WTC11 (cell line): Measurements from ENCODE around the gene TNRC6A. TPM values are rescaled to one million over a fixed set of nuclear protein-coding genes. Genes with fewer than 3 reads are reported as not detected.

Source experiments
- ATAC-seq: fragments of 200-7000 bp; cut with Tn5 transposase; 2 replicates; pipeline ENCODE4 v1.10.0; 2021; ENCODE audit warnings: mild to moderate bottlenecking, moderate library complexity
- CTCF ChIA-PET: fragments of 300-600 bp; sonication (Branson Sonifier 250); formaldehyde crosslinking; loops from one replicate; lab custom pipeline; 2021; ENCODE audit warnings: antibody characterized with exemption; lab: Charles Lee
- POLR2A ChIA-PET: fragments of 350-600 bp; sonication (Branson Sonifier 250); formaldehyde crosslinking; loops from one replicate; lab custom pipeline; 2021; ENCODE audit warnings: antibody characterized with exemption; lab: Charles Lee
- DNase-seq: peaks from one replicate; pipeline ENCODE4 v3.0.0; 2021; ENCODE audit warnings: low spot score
- H3K27ac Mint-ChIP-seq: 2 replicates; pipeline ENCODE4 v1.8.0; 2021; ENCODE audit warnings: mixed read lengths
- H3K27me3 Mint-ChIP-seq: 2 replicates; pipeline ENCODE4 v1.8.0; 2021; ENCODE audit warnings: low read depth, mild to moderate bottlenecking, moderate library complexity, mixed read lengths
- H3K36me3 Mint-ChIP-seq: 2 replicates; pipeline ENCODE4 v1.8.0; 2021; ENCODE audit warnings: mixed read lengths
- H3K4me1 Mint-ChIP-seq: 2 replicates; pipeline ENCODE4 v1.8.0; 2022; ENCODE audit warnings: mixed read lengths
- H3K4me3 Mint-ChIP-seq: 2 replicates; pipeline ENCODE4 v1.8.0; 2021; ENCODE audit warnings: mild to moderate bottlenecking, moderate library complexity, mixed read lengths
- H3K9me3 Mint-ChIP-seq: 2 replicates; pipeline ENCODE4 v1.8.0; 2021; ENCODE audit warnings: mixed read lengths
- ESRRA ChIP-seq: sonication (generic); formaldehyde crosslinking; IDR thresholded peaks from 2 replicates; pipeline ENCODE4 v1.8.1; 2022; ENCODE audit warnings: mild to moderate bottlenecking, missing genetic modification reagents, borderline replicate concordance
- FOXK1 ChIP-seq: sonication (generic); formaldehyde crosslinking; IDR thresholded peaks from 2 replicates; pipeline ENCODE4 v1.8.0; 2022; ENCODE audit warnings: mild to moderate bottlenecking, moderate library complexity, missing genetic modification reagents
- HMGA2 ChIP-seq: fragments of 250-450 bp; sonication (Bioruptor Pico); IDR thresholded peaks from 2 replicates; pipeline ENCODE4 v1.4.0; 2021; ENCODE audit warnings: mild to moderate bottlenecking, moderate library complexity
- JAZF1 ChIP-seq: fragments of 250-450 bp; sonication (Bioruptor Pico); IDR thresholded peaks from 2 replicates; pipeline ENCODE4 v1.9.0; 2021; ENCODE audit warnings: moderate library complexity, mild to moderate bottlenecking, inconsistent platforms
- JUN ChIP-seq: sonication (generic); formaldehyde crosslinking; IDR thresholded peaks from 2 replicates; pipeline ENCODE4 v1.8.0; 2023; ENCODE audit warnings: mild to moderate bottlenecking, missing genetic modification reagents
- NFYB ChIP-seq: sonication (generic); formaldehyde crosslinking; conservative IDR thresholded peaks from 2 replicates; pipeline ENCODE4 v1.8.0; 2022; ENCODE audit warnings: low read depth, missing genetic modification reagents
- SOX15 ChIP-seq: fragments of 250-450 bp; sonication (Bioruptor Pico); IDR thresholded peaks from 2 replicates; pipeline ENCODE4 v1.9.0; 2021; ENCODE audit warnings: mild to moderate bottlenecking
- TEAD1 ChIP-seq: sonication (generic); formaldehyde crosslinking; IDR thresholded peaks from 2 replicates; pipeline ENCODE4 v1.8.0; 2022; ENCODE audit warnings: mild to moderate bottlenecking, missing genetic modification reagents
- ZNF121 ChIP-seq: sonication (generic); formaldehyde crosslinking; IDR thresholded peaks from 2 replicates; pipeline ENCODE4 v1.8.0; 2023; ENCODE audit warnings: missing genetic modification reagents
- ZNF138 ChIP-seq: sonication (generic); formaldehyde crosslinking; conservative IDR thresholded peaks from 2 replicates; pipeline ENCODE4 v1.8.1; 2022; ENCODE audit warnings: mild to moderate bottlenecking, moderate library complexity, missing genetic modification reagents
- ZNF263 ChIP-seq: sonication (generic); formaldehyde crosslinking; IDR thresholded peaks from 2 replicates; pipeline ENCODE4 v1.8.1; 2022; ENCODE audit warnings: low read depth, mild to moderate bottlenecking, moderate library complexity, missing genetic modification reagents
- ZNF671 ChIP-seq: fragments of 250-450 bp; sonication (Bioruptor Pico); IDR thresholded peaks from 2 replicates; pipeline ENCODE4 v1.8.0; 2021; ENCODE audit warnings: mild to moderate bottlenecking
- total RNA-seq: library from RNA; stranded (reverse); gene quantifications from 3 replicates; pipeline ENCODE4 v1.2.3, GENCODE V29; 2021
- TF ChIP-seq, protein P1 (sequence below): sonication (generic); formaldehyde crosslinking; IDR thresholded peaks from 2 replicates; pipeline ENCODE4 v1.8.0; 2022; ENCODE audit warnings: mild to moderate bottlenecking, missing genetic modification reagents
- TF ChIP-seq, protein P2 (sequence below): sonication (generic); formaldehyde crosslinking; conservative IDR thresholded peaks from 2 replicates; pipeline ENCODE4 v1.8.1; 2022; ENCODE audit warnings: mild to moderate bottlenecking, missing genetic modification reagents
- TF ChIP-seq, protein P3 (sequence below): sonication (generic); formaldehyde crosslinking; IDR thresholded peaks from 2 replicates; pipeline ENCODE4 v1.8.0; 2022; ENCODE audit warnings: mild to moderate bottlenecking, missing genetic modification reagents
- TF ChIP-seq, protein P4 (sequence below): sonication (generic); formaldehyde crosslinking; IDR thresholded peaks from 2 replicates; pipeline ENCODE4 v1.8.0; 2022; ENCODE audit warnings: mild to moderate bottlenecking, missing genetic modification reagents
- TF ChIP-seq, protein P5 (sequence below): fragments of 250-450 bp; sonication (Bioruptor Pico); IDR thresholded peaks from 2 replicates; pipeline ENCODE4 v1.9.0; 2021; ENCODE audit warnings: moderate library complexity, mild to moderate bottlenecking, inconsistent platforms, borderline replicate concordance
- TF ChIP-seq, protein P6 (sequence below): fragments of 250-450 bp; sonication (Bioruptor Pico); IDR thresholded peaks from 2 replicates; pipeline ENCODE4 v2.1.2; 2022; ENCODE audit warnings: mild to moderate bottlenecking, moderate library complexity
- TF ChIP-seq, protein P7 (sequence below): sonication (generic); formaldehyde crosslinking; IDR thresholded peaks from 2 replicates; pipeline ENCODE4 v1.8.1; 2022; ENCODE audit warnings: missing genetic modification reagents, borderline replicate concordance
- TF ChIP-seq, protein P8 (sequence below): fragments of 200-600 bp; IDR thresholded peaks from 2 replicates; pipeline ENCODE4 v1.8.0; 2022; ENCODE audit warnings: antibody characterized with exemption

TNRC6A gene
- total RNA-seq, 1 experiment from 2014 or later = 86.3 TPM

DNA sequence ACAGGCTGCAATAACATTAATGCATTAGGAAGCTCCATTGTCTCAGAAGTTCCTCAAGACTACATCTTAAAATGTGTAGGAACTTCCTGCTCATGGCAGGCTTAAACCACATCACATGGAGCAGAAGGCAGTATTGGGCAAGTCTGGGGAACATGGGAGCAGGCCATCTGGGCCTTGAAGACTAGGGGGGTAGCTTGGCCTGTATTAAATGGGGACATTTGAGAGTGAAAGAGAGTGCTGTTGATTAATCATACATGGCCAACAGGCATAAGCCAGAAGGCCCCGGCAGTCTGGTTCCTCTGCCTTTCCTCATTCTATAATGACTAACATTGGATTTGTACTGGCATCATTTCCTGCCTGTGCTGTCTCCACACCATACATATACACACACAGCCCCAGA lies 91.1 kb downstream of the TNRC6A start:
- Mint-ChIP-seq H3K27ac (no peak overlapping the region), H3K4me1 (no peaks in the 10 kb centered on the region), H3K9me3 (no peaks in the 10 kb centered on the region), H3K4me3 (no peak overlapping the region), H3K27me3 (no peaks in the 10 kb centered on the region), H3K36me3 (peaks cover 81% of the 10 kb centered on the region)
- POLR2A ChIA-PET = no interaction called here
- CTCF ChIA-PET = no interaction called here
- no peak for DNase-seq
- no peak for ATAC-seq
- TF ChIP-seq ZNF671 (CRISPR knock-in tag) (no peak), JAZF1 (CRISPR knock-in tag) (no peak), SOX15 (no peak), ZNF263 (CRISPR knock-in tag) (no peak), TEAD1 (no peak), ESRRA (CRISPR knock-in tag) (no peak), ZNF121 (no peak)
- TF ChIP-seq, protein P1, sequence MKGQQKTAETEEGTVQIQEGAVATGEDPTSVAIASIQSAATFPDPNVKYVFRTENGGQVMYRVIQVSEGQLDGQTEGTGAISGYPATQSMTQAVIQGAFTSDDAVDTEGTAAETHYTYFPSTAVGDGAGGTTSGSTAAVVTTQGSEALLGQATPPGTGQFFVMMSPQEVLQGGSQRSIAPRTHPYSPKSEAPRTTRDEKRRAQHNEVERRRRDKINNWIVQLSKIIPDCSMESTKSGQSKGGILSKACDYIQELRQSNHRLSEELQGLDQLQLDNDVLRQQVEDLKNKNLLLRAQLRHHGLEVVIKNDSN (CRISPR knock-in tag) = no peak
- TF ChIP-seq, protein P2, sequence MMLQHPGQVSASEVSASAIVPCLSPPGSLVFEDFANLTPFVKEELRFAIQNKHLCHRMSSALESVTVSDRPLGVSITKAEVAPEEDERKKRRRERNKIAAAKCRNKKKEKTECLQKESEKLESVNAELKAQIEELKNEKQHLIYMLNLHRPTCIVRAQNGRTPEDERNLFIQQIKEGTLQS (CRISPR knock-in tag) = no peak
- TF ChIP-seq, protein P3, sequence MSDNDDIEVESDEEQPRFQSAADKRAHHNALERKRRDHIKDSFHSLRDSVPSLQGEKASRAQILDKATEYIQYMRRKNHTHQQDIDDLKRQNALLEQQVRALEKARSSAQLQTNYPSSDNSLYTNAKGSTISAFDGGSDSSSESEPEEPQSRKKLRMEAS (CRISPR knock-in tag) = no peak
- TF ChIP-seq, protein P4, sequence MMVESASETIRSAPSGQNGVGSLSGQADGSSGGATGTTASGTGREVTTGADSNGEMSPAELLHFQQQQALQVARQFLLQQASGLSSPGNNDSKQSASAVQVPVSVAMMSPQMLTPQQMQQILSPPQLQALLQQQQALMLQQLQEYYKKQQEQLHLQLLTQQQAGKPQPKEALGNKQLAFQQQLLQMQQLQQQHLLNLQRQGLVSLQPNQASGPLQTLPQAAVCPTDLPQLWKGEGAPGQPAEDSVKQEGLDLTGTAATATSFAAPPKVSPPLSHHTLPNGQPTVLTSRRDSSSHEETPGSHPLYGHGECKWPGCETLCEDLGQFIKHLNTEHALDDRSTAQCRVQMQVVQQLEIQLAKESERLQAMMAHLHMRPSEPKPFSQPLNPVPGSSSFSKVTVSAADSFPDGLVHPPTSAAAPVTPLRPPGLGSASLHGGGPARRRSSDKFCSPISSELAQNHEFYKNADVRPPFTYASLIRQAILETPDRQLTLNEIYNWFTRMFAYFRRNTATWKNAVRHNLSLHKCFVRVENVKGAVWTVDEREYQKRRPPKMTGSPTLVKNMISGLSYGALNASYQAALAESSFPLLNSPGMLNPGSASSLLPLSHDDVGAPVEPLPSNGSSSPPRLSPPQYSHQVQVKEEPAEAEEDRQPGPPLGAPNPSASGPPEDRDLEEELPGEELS (CRISPR knock-in tag) = no peak
- TF ChIP-seq, protein P5, sequence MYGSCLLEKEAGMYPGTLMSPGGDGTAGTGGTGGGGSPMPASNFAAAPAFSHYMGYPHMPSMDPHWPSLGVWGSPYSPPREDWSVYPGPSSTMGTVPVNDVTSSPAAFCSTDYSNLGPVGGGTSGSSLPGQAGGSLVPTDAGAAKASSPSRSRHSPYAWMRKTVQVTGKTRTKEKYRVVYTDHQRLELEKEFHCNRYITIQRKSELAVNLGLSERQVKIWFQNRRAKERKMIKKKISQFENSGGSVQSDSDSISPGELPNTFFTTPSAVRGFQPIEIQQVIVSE (CRISPR knock-in tag) = no peak
- TF ChIP-seq, protein P6, sequence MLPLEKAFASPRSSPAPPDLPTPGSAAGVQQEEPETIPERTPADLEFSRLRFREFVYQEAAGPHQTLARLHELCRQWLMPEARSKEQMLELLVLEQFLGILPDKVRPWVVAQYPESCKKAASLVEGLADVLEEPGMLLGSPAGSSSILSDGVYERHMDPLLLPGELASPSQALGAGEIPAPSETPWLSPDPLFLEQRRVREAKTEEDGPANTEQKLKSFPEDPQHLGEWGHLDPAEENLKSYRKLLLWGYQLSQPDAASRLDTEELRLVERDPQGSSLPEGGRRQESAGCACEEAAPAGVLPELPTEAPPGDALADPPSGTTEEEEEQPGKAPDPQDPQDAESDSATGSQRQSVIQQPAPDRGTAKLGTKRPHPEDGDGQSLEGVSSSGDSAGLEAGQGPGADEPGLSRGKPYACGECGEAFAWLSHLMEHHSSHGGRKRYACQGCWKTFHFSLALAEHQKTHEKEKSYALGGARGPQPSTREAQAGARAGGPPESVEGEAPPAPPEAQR (CRISPR knock-in tag) = no peak

DNA sequence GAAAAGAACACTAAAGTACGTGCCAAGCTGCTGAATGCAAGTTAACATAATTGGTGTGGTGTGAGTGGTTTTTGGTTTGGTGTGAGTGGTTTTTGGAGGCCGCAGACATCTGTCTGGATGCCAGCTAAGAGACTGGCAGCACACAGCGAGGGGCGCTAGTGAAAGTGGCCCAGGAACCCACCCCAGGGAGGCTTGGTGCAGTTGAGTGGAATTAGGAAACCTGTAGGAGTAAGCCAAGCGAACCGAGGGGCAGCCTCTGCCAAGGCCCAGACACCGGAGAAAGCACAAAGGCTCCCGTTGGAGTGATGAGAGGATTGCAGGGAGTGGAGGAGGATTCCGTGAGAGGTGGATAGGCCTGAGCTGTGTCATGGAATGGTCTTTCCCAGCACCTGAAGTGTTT lies 91.7 kb downstream of the TNRC6A start:
- H3K4me1 Mint-ChIP-seq = no peaks in the 10 kb centered on the region
- no peak overlapping the region for H3K27ac Mint-ChIP-seq
- H3K27me3 Mint-ChIP-seq = no peaks in the 10 kb centered on the region
- H3K9me3 Mint-ChIP-seq = no peaks in the 10 kb centered on the region
- CTCF ChIA-PET = no interaction called here
- DNase-seq = no peak
- H3K36me3 Mint-ChIP-seq = peaks cover 82% of the 10 kb centered on the region
- TF ChIP-seq ESRRA (CRISPR knock-in tag) (no peak), ZNF121 (no peak), ZNF263 (CRISPR knock-in tag) (no peak), NFYB (CRISPR knock-in tag) (no peak), FOXK1 (CRISPR knock-in tag) (no peak), ZNF138 (CRISPR knock-in tag) (no peak), JUN (CRISPR knock-in tag) (no peak), HMGA2 (CRISPR knock-in tag) (no peak)
- TF ChIP-seq, protein P7, sequence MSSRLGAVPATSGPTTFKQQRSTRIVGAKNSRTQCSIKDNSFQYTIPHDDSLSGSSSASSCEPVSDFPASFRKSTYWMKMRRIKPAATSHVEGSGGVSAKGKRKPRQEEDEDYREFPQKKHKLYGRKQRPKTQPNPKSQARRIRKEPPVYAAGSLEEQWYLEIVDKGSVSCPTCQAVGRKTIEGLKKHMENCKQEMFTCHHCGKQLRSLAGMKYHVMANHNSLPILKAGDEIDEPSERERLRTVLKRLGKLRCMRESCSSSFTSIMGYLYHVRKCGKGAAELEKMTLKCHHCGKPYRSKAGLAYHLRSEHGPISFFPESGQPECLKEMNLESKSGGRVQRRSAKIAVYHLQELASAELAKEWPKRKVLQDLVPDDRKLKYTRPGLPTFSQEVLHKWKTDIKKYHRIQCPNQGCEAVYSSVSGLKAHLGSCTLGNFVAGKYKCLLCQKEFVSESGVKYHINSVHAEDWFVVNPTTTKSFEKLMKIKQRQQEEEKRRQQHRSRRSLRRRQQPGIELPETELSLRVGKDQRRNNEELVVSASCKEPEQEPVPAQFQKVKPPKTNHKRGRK (CRISPR knock-in tag) = no peak
- TF ChIP-seq, protein P8, sequence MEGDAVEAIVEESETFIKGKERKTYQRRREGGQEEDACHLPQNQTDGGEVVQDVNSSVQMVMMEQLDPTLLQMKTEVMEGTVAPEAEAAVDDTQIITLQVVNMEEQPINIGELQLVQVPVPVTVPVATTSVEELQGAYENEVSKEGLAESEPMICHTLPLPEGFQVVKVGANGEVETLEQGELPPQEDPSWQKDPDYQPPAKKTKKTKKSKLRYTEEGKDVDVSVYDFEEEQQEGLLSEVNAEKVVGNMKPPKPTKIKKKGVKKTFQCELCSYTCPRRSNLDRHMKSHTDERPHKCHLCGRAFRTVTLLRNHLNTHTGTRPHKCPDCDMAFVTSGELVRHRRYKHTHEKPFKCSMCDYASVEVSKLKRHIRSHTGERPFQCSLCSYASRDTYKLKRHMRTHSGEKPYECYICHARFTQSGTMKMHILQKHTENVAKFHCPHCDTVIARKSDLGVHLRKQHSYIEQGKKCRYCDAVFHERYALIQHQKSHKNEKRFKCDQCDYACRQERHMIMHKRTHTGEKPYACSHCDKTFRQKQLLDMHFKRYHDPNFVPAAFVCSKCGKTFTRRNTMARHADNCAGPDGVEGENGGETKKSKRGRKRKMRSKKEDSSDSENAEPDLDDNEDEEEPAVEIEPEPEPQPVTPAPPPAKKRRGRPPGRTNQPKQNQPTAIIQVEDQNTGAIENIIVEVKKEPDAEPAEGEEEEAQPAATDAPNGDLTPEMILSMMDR = no peak
- TF ChIP-seq, all 79 proteins: peak for 0
- no peak for ATAC-seq
- POLR2A ChIA-PET = interaction anchor here (0.5 kb wide), 1 partner anchor 95 kb away, joined by 4 read pairs; no protein-coding TSS in a partner anchor
- no peak overlapping the region for H3K4me3 Mint-ChIP-seq
